22Rv1 (cell line): ENCODE measurements around the gene SWAP70.

Experiments
- CTCF ChIP-seq: fragments of 450-650 bp; IDR thresholded peaks from 2 replicates; pipeline ENCODE4 v1.5.1; 2017; ENCODE audit warnings: mild to moderate bottlenecking
- ZFX ChIP-seq: fragments of 450-650 bp; IDR thresholded peaks from 2 replicates; pipeline ENCODE4 v1.6.1; 2017; ENCODE audit warnings: antibody characterized with exemption, borderline replicate concordance

- no peak for TF ChIP-seq CTCF
- TF ChIP-seq ZFX = no peak
Measured at GRCh38 chr11:9688716-9689511, 25.0 kb downstream of the SWAP70 start.
